Neural crest cell (in vitro differentiated cells): ENCODE data around the gene SLC25A39. TPM values are rescaled to one million over a fixed set of nuclear protein-coding genes. Genes with fewer than 3 reads are reported as not detected.

Experiments used
- DNase-seq: peaks from one replicate; pipeline ENCODE4 v3.0.0; 2021; ENCODE audit warnings: low read depth, mixed read lengths, low spot score
- H3K27ac Mint-ChIP-seq: one replicate; pipeline ENCODE4 v1.8.0; 2021; ENCODE audit warnings: mild to moderate bottlenecking, mixed read lengths; ENCODE audit not compliant: unreplicated experiment
- H3K27me3 Mint-ChIP-seq: 2 replicates; pipeline ENCODE4 v1.8.0; 2021; ENCODE audit warnings: low read depth, mild to moderate bottlenecking, mixed read lengths
- H3K36me3 Mint-ChIP-seq: 2 replicates; pipeline ENCODE4 v1.8.0; 2021; ENCODE audit warnings: low read depth, mild to moderate bottlenecking, mixed read lengths
- H3K4me1 Mint-ChIP-seq: 2 replicates; pipeline ENCODE4 v1.8.0; 2021; ENCODE audit warnings: mixed read lengths
- H3K4me3 Mint-ChIP-seq: one replicate; pipeline ENCODE4 v1.8.0; 2021; ENCODE audit warnings: mild to moderate bottlenecking, mixed read lengths
- H3K9me3 Mint-ChIP-seq: 2 replicates; pipeline ENCODE4 v1.8.0; 2021; ENCODE audit warnings: mixed read lengths
- CTCF ChIP-seq: fragments of 200-600 bp; sonication (generic); conservative IDR thresholded peaks from 2 replicates; pipeline ENCODE4 v1.5.0; 2021; ENCODE audit warnings: antibody characterized with exemption, mild to moderate bottlenecking
- total RNA-seq: library from RNA; stranded (reverse); gene quantifications from 2 replicates; pipeline ENCODE4 v1.2.1, GENCODE V29; 2021

The SLC25A39 gene
- total RNA-seq, 1 donor from 2014 or later, result 114 TPM

GRCh38 chr17:44351961-44352827 lies 27.6 kb upstream of the SLC25A39 start:
- H3K4me3 Mint-ChIP-seq, result peak overlapping the region; percentile 54
- peaks cover 3% of the 10 kb centered on the region for H3K36me3 Mint-ChIP-seq
- TF ChIP-seq CTCF, result no peak
- no peaks in the 10 kb centered on the region for H3K9me3 Mint-ChIP-seq
- H3K4me1 Mint-ChIP-seq, result peaks cover 5% of the 10 kb centered on the region
- no peak for DNase-seq
- no peak overlapping the region for H3K27ac Mint-ChIP-seq
- H3K27me3 Mint-ChIP-seq, result peaks cover 8% of the 10 kb centered on the region

DNA sequence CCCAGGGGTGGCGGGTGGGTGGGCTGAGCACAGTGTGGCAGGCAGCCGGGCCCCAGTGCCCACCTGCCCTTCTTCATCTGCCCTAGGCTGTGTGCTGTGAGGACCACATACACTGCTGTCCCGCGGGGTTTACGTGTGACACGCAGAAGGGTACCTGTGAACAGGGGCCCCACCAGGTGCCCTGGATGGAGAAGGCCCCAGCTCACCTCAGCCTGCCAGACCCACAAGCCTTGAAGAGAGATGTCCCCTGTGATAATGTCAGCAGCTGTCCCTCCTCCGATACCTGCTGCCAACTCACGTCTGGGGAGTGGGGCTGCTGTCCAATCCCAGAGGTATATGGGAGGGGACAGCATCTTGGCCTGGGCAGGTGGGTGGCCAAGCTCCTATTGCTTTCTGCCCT lies 26.8 kb upstream of the SLC25A39 start:
- no peak for DNase-seq
- Mint-ChIP-seq H3K9me3 (no peaks in the 10 kb centered on the region), H3K27ac (no peak overlapping the region), H3K27me3 (peaks cover 8% of the 10 kb centered on the region), H3K36me3 (peaks cover 3% of the 10 kb centered on the region), H3K4me3 (no peak overlapping the region), H3K4me1 (peaks cover 5% of the 10 kb centered on the region)
- TF ChIP-seq CTCF, result no peak

GRCh38 chr17:44350733-44351226 lies 26.2 kb upstream of the SLC25A39 start:
- peak; percentile 84 for TF ChIP-seq CTCF

DNA sequence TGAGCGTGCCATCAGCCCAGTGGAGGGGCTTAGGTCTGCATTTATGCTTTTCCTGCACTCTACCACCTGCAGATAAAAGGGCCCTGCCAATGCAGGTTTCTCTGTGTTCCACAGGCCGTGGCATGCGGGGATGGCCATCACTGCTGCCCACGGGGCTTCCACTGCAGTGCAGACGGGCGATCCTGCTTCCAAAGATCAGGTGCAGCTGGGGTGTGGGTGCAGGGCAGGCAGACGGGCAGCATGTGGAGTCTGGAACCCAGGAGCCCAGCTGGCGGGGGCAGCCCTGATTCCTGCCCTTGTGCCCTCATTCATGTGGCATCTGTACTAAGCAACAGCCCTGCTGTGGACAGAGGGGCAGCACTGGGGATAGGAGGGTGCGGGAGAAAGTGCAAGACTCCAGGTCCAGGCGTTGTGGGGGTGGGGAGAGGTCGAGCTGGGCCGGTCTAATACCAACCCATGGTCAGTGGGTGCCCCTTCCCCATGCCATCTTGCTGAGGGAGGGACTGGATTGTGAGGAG lies 25.0 kb upstream of the SLC25A39 start:
- Mint-ChIP-seq H3K9me3 (no peaks in the 10 kb centered on the region), H3K4me3 (no peak overlapping the region), H3K36me3 (peaks cover 3% of the 10 kb centered on the region), H3K4me1 (peaks cover 20% of the 10 kb centered on the region), H3K27me3 (peaks cover 11% of the 10 kb centered on the region), H3K27ac (peak overlapping the region; percentile 35)
- no peak for DNase-seq
- TF ChIP-seq CTCF, result no peak

More at GRCh38 chr17:44350733-44351226, 26.2 kb upstream of the SLC25A39 start:
- Mint-ChIP-seq H3K4me1 (peaks cover 9% of the 10 kb centered on the region), H3K36me3 (peaks cover 3% of the 10 kb centered on the region), H3K27me3 (peaks cover 8% of the 10 kb centered on the region), H3K27ac (no peak overlapping the region), H3K9me3 (no peaks in the 10 kb centered on the region), H3K4me3 (peak overlapping the region; percentile 79)
- DNase-seq, result peak; percentile 82

DNA sequence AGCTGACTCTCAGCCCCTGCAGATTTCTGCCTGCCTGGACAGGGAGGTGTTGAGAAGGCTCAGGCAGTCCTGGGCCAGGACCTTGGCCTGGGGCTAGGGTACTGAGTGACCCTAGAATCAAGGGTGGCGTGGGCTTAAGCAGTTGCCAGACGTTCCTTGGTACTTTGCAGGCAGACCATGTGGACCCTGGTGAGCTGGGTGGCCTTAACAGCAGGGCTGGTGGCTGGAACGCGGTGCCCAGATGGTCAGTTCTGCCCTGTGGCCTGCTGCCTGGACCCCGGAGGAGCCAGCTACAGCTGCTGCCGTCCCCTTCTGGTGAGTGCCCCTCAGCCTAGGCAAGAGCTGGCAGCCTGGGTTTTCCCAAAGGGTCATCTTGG lies 24.4 kb upstream of the SLC25A39 start:
- Mint-ChIP-seq H3K27ac (no peak overlapping the region), H3K4me3 (peak overlapping the region; percentile 29), H3K9me3 (no peaks in the 10 kb centered on the region), H3K4me1 (peaks cover 20% of the 10 kb centered on the region), H3K27me3 (peaks cover 11% of the 10 kb centered on the region), H3K36me3 (peaks cover 3% of the 10 kb centered on the region)
- no peak for DNase-seq
- no peak for TF ChIP-seq CTCF
